Rectal smooth muscle tissue (tissue), 1 donor: ENCODE measurements around the gene KRT72.

Experiments
- H3K27ac ChIP-seq: one replicate; pipeline ENCODE4 v1.7.0; 2013; ENCODE audit warnings: low read depth, low read length, inconsistent platforms
- H3K27me3 ChIP-seq: one replicate; pipeline ENCODE4 v1.7.0; 2013; ENCODE audit warnings: low read length; ENCODE audit not compliant: control insufficient read depth, insufficient read depth
- H3K36me3 ChIP-seq: one replicate; pipeline ENCODE4 v1.7.0; 2013; ENCODE audit warnings: low read length; ENCODE audit not compliant: control insufficient read depth, insufficient read depth
- H3K4me1 ChIP-seq: one replicate; pipeline ENCODE4 v1.7.0; 2013; ENCODE audit warnings: low read length; ENCODE audit not compliant: control insufficient read depth, insufficient read depth
- H3K4me3 ChIP-seq: one replicate; pipeline ENCODE4 v1.7.0; 2013; ENCODE audit warnings: low read length
- H3K9ac ChIP-seq: one replicate; pipeline ENCODE4 v1.7.0; 2013; ENCODE audit warnings: low read length

KRT72 gene

GRCh38 chr12:52611080-52611468 is 9.8 kb upstream of the KRT72 start:
- Histone ChIP-seq H3K9ac (no peak overlapping the region), H3K4me3 (no peak overlapping the region), H3K4me1 (no peaks in the 10 kb centered on the region), H3K36me3 (no peaks in the 10 kb centered on the region), H3K27ac (no peak overlapping the region), H3K27me3 (no peaks in the 10 kb centered on the region)

- H3K27me3 ChIP-seq = no peaks in the 10 kb centered on the region
- no peaks in the 10 kb centered on the region for H3K4me1 ChIP-seq
- no peaks in the 10 kb centered on the region for H3K36me3 ChIP-seq
- H3K27ac ChIP-seq = no peak overlapping the region
- no peak overlapping the region for H3K9ac ChIP-seq
- no peak overlapping the region for H3K4me3 ChIP-seq
Observed at GRCh38 chr12:52608826-52609630, 7.8 kb upstream of the KRT72 start.

- H3K9ac ChIP-seq = no peak overlapping the region
- H3K4me1 ChIP-seq = no peaks in the 10 kb centered on the region
- no peaks in the 10 kb centered on the region for H3K36me3 ChIP-seq
- H3K27ac ChIP-seq = no peak overlapping the region
- H3K27me3 ChIP-seq = no peaks in the 10 kb centered on the region
- H3K4me3 ChIP-seq = no peak overlapping the region
Observed at GRCh38 chr12:52608161-52608560, 6.9 kb upstream of the KRT72 start.

GRCh38 chr12:52607314-52607713 is 6.1 kb upstream of the KRT72 start:
- Histone ChIP-seq H3K27ac (no peak overlapping the region), H3K9ac (no peak overlapping the region), H3K27me3 (peaks cover 4% of the 10 kb centered on the region), H3K4me3 (no peak overlapping the region), H3K36me3 (no peaks in the 10 kb centered on the region), H3K4me1 (no peaks in the 10 kb centered on the region)

GRCh38 chr12:52606581-52607218 is 5.4 kb upstream of the KRT72 start:
- H3K9ac ChIP-seq = no peak overlapping the region
- H3K4me3 ChIP-seq = no peak overlapping the region
- H3K4me1 ChIP-seq = no peaks in the 10 kb centered on the region
- peaks cover 5% of the 10 kb centered on the region for H3K27me3 ChIP-seq
- no peak overlapping the region for H3K27ac ChIP-seq
- no peaks in the 10 kb centered on the region for H3K36me3 ChIP-seq

- no peak overlapping the region for H3K4me3 ChIP-seq
- H3K27ac ChIP-seq = no peak overlapping the region
- H3K27me3 ChIP-seq = peaks cover 7% of the 10 kb centered on the region
Observed at GRCh38 chr12:52606096-52606495, 4.8 kb upstream of the KRT72 start.

GRCh38 chr12:52605542-52605941 is 4.3 kb upstream of the KRT72 start:
- Histone ChIP-seq H3K27me3 (peaks cover 7% of the 10 kb centered on the region), H3K27ac (no peak overlapping the region), H3K36me3 (no peaks in the 10 kb centered on the region), H3K4me3 (no peak overlapping the region), H3K4me1 (no peaks in the 10 kb centered on the region), H3K9ac (no peak overlapping the region)

More at GRCh38 chr12:52606096-52606495, 4.8 kb upstream of the KRT72 start:
- Histone ChIP-seq H3K4me1 (no peaks in the 10 kb centered on the region), H3K9ac (no peak overlapping the region), H3K36me3 (no peaks in the 10 kb centered on the region)

- Histone ChIP-seq H3K36me3 (no peaks in the 10 kb centered on the region), H3K27ac (no peak overlapping the region), H3K4me1 (no peaks in the 10 kb centered on the region), H3K27me3 (peaks cover 7% of the 10 kb centered on the region), H3K4me3 (no peak overlapping the region), H3K9ac (no peak overlapping the region)
Observed at GRCh38 chr12:52604859-52605258, 3.6 kb upstream of the KRT72 start.

GRCh38 chr12:52603314-52603713 is 2.1 kb upstream of the KRT72 start:
- Histone ChIP-seq H3K9ac (no peak overlapping the region), H3K36me3 (no peaks in the 10 kb centered on the region), H3K4me3 (no peak overlapping the region), H3K4me1 (no peaks in the 10 kb centered on the region), H3K27ac (no peak overlapping the region), H3K27me3 (peaks cover 7% of the 10 kb centered on the region)

GRCh38 chr12:52602552-52602951 is 1.3 kb upstream of the KRT72 start:
- Histone ChIP-seq H3K27ac (no peak overlapping the region), H3K36me3 (no peaks in the 10 kb centered on the region), H3K9ac (no peak overlapping the region), H3K27me3 (peaks cover 7% of the 10 kb centered on the region), H3K4me1 (no peaks in the 10 kb centered on the region), H3K4me3 (no peak overlapping the region)

- H3K27me3 ChIP-seq = peaks cover 7% of the 10 kb centered on the region
Observed at GRCh38 chr12:52601671-52602070, 408 bp upstream of the KRT72 start.

GRCh38 chr12:52600475-52600874 is 788 bp downstream of the KRT72 start:
- H3K9ac ChIP-seq = no peak overlapping the region
- no peaks in the 10 kb centered on the region for H3K36me3 ChIP-seq
- H3K4me3 ChIP-seq = no peak overlapping the region
- H3K4me1 ChIP-seq = no peaks in the 10 kb centered on the region
- peaks cover 7% of the 10 kb centered on the region for H3K27me3 ChIP-seq
- H3K27ac ChIP-seq = no peak overlapping the region

More at GRCh38 chr12:52601671-52602070, 408 bp upstream of the KRT72 start:
- H3K4me1 ChIP-seq = no peaks in the 10 kb centered on the region
- no peak overlapping the region for H3K4me3 ChIP-seq
- H3K27ac ChIP-seq = no peak overlapping the region
- no peaks in the 10 kb centered on the region for H3K36me3 ChIP-seq
- H3K9ac ChIP-seq = no peak overlapping the region

GRCh38 chr12:52600071-52600470 is 1.2 kb downstream of the KRT72 start:
- no peak overlapping the region for H3K27ac ChIP-seq
- H3K4me3 ChIP-seq = no peak overlapping the region
- H3K9ac ChIP-seq = no peak overlapping the region
- H3K4me1 ChIP-seq = no peaks in the 10 kb centered on the region
- no peaks in the 10 kb centered on the region for H3K36me3 ChIP-seq
- peaks cover 7% of the 10 kb centered on the region for H3K27me3 ChIP-seq
